Endothelial cell of umbilical vein (primary cell): ENCODE results near the gene RNF213.

ENCODE experiments used
- EZH2 ChIP-seq: IDR thresholded peaks from 2 replicates; pipeline ENCODE4 v1.6.1; 2012; ENCODE audit warnings: borderline replicate concordance, low read depth, mild to moderate bottlenecking, moderate library complexity, low read length, inconsistent platforms; ENCODE audit not compliant: severe bottlenecking
- MYC ChIP-seq: IDR thresholded peaks from one replicate; pipeline ENCODE4 v1.6.1; 2011; ENCODE audit warnings: mild to moderate bottlenecking, low read depth, low read length
- POLR2AphosphoS5 ChIP-seq: IDR thresholded peaks from 2 replicates; pipeline ENCODE4 v1.6.1; 2012; ENCODE audit warnings: low read depth, mild to moderate bottlenecking, control low read depth, low read length, moderate library complexity; ENCODE audit not compliant: insufficient read depth
- TF ChIP-seq, protein P1 (sequence below), 2 donors: IDR thresholded peaks; 1 replicate in 1 of 2; 2 replicates in 1 of 2; pipeline ENCODE4 v1.5.1; 2011; ENCODE audit warnings: low read length in 2 of 2, mild to moderate bottlenecking in 2 of 2, moderate library complexity in 2 of 2, control low read depth in 1 of 2, inconsistent platforms in 1 of 2, low read depth in 1 of 2; ENCODE audit not compliant: insufficient read depth in 1 of 2; ENCODE audit errors: extremely low read depth in 1 of 2

- TF ChIP-seq MYC (no peak), EZH2 (no peak), POLR2AphosphoS5 (no peak)
- TF ChIP-seq, protein P1, sequence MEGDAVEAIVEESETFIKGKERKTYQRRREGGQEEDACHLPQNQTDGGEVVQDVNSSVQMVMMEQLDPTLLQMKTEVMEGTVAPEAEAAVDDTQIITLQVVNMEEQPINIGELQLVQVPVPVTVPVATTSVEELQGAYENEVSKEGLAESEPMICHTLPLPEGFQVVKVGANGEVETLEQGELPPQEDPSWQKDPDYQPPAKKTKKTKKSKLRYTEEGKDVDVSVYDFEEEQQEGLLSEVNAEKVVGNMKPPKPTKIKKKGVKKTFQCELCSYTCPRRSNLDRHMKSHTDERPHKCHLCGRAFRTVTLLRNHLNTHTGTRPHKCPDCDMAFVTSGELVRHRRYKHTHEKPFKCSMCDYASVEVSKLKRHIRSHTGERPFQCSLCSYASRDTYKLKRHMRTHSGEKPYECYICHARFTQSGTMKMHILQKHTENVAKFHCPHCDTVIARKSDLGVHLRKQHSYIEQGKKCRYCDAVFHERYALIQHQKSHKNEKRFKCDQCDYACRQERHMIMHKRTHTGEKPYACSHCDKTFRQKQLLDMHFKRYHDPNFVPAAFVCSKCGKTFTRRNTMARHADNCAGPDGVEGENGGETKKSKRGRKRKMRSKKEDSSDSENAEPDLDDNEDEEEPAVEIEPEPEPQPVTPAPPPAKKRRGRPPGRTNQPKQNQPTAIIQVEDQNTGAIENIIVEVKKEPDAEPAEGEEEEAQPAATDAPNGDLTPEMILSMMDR (IDR thresholded peaks at IDR 0.05; ENCODE audit: extremely low read depth in 1 of 2, insufficient read depth in 1 of 2, low read depth in 1 of 2, low read length in 2 of 2), result no peak
Measured at GRCh38 chr17:80224683-80225082, 36.0 kb upstream of the RNF213 start.
